Suprapubic skin (tissue), 4 donors: ENCODE results near the gene FASLG.

Source experiments
- EP300 ChIP-seq: sonication (generic); formaldehyde crosslinking; IDR thresholded peaks from one replicate; pipeline ENCODE4 v1.6.1; 2017; ENCODE audit warnings: antibody characterized with exemption
- POLR2A ChIP-seq, 2 donors: fragments of 450-650 bp; IDR thresholded peaks; one replicate each; pipeline ENCODE4 v1.6.1; 2017; ENCODE audit warnings: antibody characterized with exemption in 2 of 2, mild to moderate bottlenecking in 2 of 2, moderate library complexity in 2 of 2
- POLR2AphosphoS5 ChIP-seq, 3 donors: sonication (generic); formaldehyde crosslinking; IDR thresholded peaks; one replicate each; pipeline ENCODE4 v1.6.1; 2017; ENCODE audit warnings: antibody characterized with exemption in 3 of 3
- TF ChIP-seq, protein P1 (sequence below), 2 donors: fragments of 200-600 bp in 1 of 2; fragments of 450-650 bp in 1 of 2; sonication (generic) in 1 of 2; IDR thresholded peaks; one replicate each; pipeline ENCODE4 v1.5.1; 2016 to 2019; ENCODE audit warnings: antibody characterized with exemption in 2 of 2, mild to moderate bottlenecking in 1 of 2, moderate library complexity in 1 of 2

DNA sequence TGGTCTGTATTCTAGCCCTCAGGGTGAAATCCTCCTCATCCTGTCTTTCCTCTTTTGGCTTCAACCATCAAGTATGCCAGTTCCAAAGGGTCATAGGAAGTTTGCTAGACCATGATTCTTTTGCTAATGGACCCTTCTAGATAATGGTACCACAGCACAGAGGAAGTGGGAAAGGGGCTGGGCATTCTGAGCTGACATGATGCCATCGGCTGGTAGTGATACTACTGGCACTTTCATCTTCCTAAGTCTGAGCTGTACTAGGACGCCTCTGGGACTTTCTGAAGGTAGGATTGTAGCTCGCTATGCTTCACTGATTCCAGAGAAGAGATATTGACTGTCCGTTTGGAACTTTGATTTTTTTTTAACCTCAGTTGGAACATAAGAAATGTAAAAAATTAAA, 11.4 kb downstream of the FASLG start:
- TF ChIP-seq POLR2A (IDR thresholded peaks at IDR 0.05) (no peak), EP300 (no peak), POLR2AphosphoS5 (IDR thresholded peaks at IDR 0.05) (no peak)
- TF ChIP-seq, protein P1, sequence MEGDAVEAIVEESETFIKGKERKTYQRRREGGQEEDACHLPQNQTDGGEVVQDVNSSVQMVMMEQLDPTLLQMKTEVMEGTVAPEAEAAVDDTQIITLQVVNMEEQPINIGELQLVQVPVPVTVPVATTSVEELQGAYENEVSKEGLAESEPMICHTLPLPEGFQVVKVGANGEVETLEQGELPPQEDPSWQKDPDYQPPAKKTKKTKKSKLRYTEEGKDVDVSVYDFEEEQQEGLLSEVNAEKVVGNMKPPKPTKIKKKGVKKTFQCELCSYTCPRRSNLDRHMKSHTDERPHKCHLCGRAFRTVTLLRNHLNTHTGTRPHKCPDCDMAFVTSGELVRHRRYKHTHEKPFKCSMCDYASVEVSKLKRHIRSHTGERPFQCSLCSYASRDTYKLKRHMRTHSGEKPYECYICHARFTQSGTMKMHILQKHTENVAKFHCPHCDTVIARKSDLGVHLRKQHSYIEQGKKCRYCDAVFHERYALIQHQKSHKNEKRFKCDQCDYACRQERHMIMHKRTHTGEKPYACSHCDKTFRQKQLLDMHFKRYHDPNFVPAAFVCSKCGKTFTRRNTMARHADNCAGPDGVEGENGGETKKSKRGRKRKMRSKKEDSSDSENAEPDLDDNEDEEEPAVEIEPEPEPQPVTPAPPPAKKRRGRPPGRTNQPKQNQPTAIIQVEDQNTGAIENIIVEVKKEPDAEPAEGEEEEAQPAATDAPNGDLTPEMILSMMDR (IDR thresholded peaks at IDR 0.05): no peak
